ENCODE data around the gene PLEKHM2. TPM values are rescaled to one million over a fixed set of nuclear protein-coding genes. Genes with fewer than 3 reads are reported as not detected.
"Not testable (repeated sequence)": the region's sequence is repeated elsewhere in the genome, so short reads cannot be mapped to it uniquely, and the experiment has no call there.

The PLEKHM2 gene
- total RNA-seq, 1 experiment from 2014 or later, result 51.5 TPM

- ChIA-PET POLR2A (interaction anchor here (1.1 kb wide), 1 partner anchor 29 kb away, joined by 4 read pairs; no protein-coding TSS in a partner anchor), CTCF (no interaction called here)
- H3K27me3 Mint-ChIP-seq (ENCODE audit: insufficient read depth, unreplicated experiment), result no peaks in the 10 kb centered on the region
- BruUV-seq (replicated peaks), result no TSS peak
- intact Hi-C loops (cut with micrococcal nuclease), result no loop called here
- H3K4me1 Mint-ChIP-seq (ENCODE audit: insufficient read depth, unreplicated experiment), result no peaks in the 10 kb centered on the region
- no peak overlapping the region for H3K4me3 Mint-ChIP-seq (ENCODE audit: unreplicated experiment)
- H3K36me3 Mint-ChIP-seq (ENCODE audit: insufficient read depth, unreplicated experiment), result peaks cover 87% of the 10 kb centered on the region
- TF ChIP-seq CTCF (IDR thresholded peaks at IDR 0.05; ENCODE audit: unreplicated experiment), result no peak
- H3K27ac Mint-ChIP-seq (ENCODE audit: low read depth, unreplicated experiment), result no peak overlapping the region
- no peaks in the 10 kb centered on the region for H3K9me3 Mint-ChIP-seq (ENCODE audit: unreplicated experiment)
- no peak for DNase-seq (ENCODE audit: unreplicated experiment)
Measured at GRCh38 chr1:15650433-15650832, 33.7 kb upstream of the PLEKHM2 start.

- H3K4me1 Mint-ChIP-seq (ENCODE audit: insufficient read depth, unreplicated experiment); BruUV-seq (replicated peaks); H3K9me3 Mint-ChIP-seq (ENCODE audit: unreplicated experiment); H3K27ac Mint-ChIP-seq (ENCODE audit: low read depth, unreplicated experiment); intact Hi-C loops (cut with micrococcal nuclease); H3K27me3 Mint-ChIP-seq (ENCODE audit: insufficient read depth, unreplicated experiment); H3K4me3 Mint-ChIP-seq (ENCODE audit: unreplicated experiment); DNase-seq (ENCODE audit: unreplicated experiment): not testable (repeated sequence)
- POLR2A ChIA-PET, result interaction anchor here (3.5 to 4.5 kb wide), 2 partner anchors 12 to 28 kb away, joined by 18 to 29 read pairs; no protein-coding TSS in a partner anchor
- peaks cover 97% of the 10 kb centered on the region for H3K36me3 Mint-ChIP-seq (ENCODE audit: insufficient read depth, unreplicated experiment)
- CTCF ChIA-PET, result interaction anchor here (1.1 kb wide), 1 partner anchor 11 kb away, joined by 3 read pairs; no protein-coding TSS in a partner anchor
Measured at GRCh38 chr1:15652130-15652529, 32.0 kb upstream of the PLEKHM2 start.

- Mint-ChIP-seq H3K27me3 (ENCODE audit: insufficient read depth, unreplicated experiment) (no peaks in the 10 kb centered on the region), H3K4me3 (ENCODE audit: unreplicated experiment) (no peak overlapping the region), H3K27ac (ENCODE audit: low read depth, unreplicated experiment) (peak overlapping the region; percentile 61), H3K36me3 (ENCODE audit: insufficient read depth, unreplicated experiment) (peaks cover 92% of the 10 kb centered on the region), H3K9me3 (ENCODE audit: unreplicated experiment) (no peaks in the 10 kb centered on the region), H3K4me1 (ENCODE audit: insufficient read depth, unreplicated experiment) (no peaks in the 10 kb centered on the region)
- no peak for TF ChIP-seq CTCF (IDR thresholded peaks at IDR 0.05; ENCODE audit: unreplicated experiment)
- no peak for DNase-seq (ENCODE audit: unreplicated experiment)
- intact Hi-C loops (cut with micrococcal nuclease), result no loop called here
- CTCF ChIA-PET, result interaction anchor here (0.6 kb wide), 1 partner anchor 50 kb away, joined by 3 read pairs; no protein-coding TSS in a partner anchor
- POLR2A ChIA-PET, result interaction anchor here (0.6 to 4.5 kb wide), 7 partner anchors 10 to 31 kb away, joined by 3 to 29 read pairs (median 6); no protein-coding TSS in a partner anchor
- no TSS peak for BruUV-seq (replicated peaks)
Measured at GRCh38 chr1:15654091-15654690, 29.9 kb upstream of the PLEKHM2 start.

GRCh38 chr1:15656464-15656863 lies 27.7 kb upstream of the PLEKHM2 start:
- ChIA-PET CTCF (no interaction called here), POLR2A (interaction anchor here (0.7 to 4.5 kb wide), 3 partner anchors 17 to 54 kb away, joined by 3 to 29 read pairs (median 6); no protein-coding TSS in a partner anchor)
- Mint-ChIP-seq H3K9me3 (ENCODE audit: unreplicated experiment) (no peaks in the 10 kb centered on the region), H3K27me3 (ENCODE audit: insufficient read depth, unreplicated experiment) (no peaks in the 10 kb centered on the region), H3K4me3 (ENCODE audit: unreplicated experiment) (no peak overlapping the region), H3K36me3 (ENCODE audit: insufficient read depth, unreplicated experiment) (peaks cover 91% of the 10 kb centered on the region), H3K4me1 (ENCODE audit: insufficient read depth, unreplicated experiment) (no peaks in the 10 kb centered on the region), H3K27ac (ENCODE audit: low read depth, unreplicated experiment) (no peak overlapping the region)
- no TSS peak for BruUV-seq (replicated peaks)
- TF ChIP-seq CTCF (IDR thresholded peaks at IDR 0.05; ENCODE audit: unreplicated experiment), result no peak
- intact Hi-C loops (cut with micrococcal nuclease), result no loop called here
- DNase-seq (ENCODE audit: unreplicated experiment), result no peak

Measured in MCF 10A (cell line).